Suprapubic skin (tissue), 4 donors: Measurements from ENCODE around the gene RFX8. TPM values are rescaled to one million over a fixed set of nuclear protein-coding genes. Genes with fewer than 3 reads are reported as not detected.

Experiments
- DNase-seq, 2 donors: peaks; one replicate each; pipeline ENCODE4 v3.0.0-alpha.2; 2019; ENCODE audit warnings: low spot score in 2 of 2
- H3K27ac ChIP-seq: fragments of 200-600 bp; sonication (generic); one replicate; pipeline ENCODE4 v1.5.1; 2019
- H3K27me3 ChIP-seq: fragments of 200-600 bp; sonication (generic); one replicate; pipeline ENCODE4 v1.5.1; 2019
- H3K36me3 ChIP-seq: fragments of 200-600 bp; sonication (generic); one replicate; pipeline ENCODE4 v1.5.1; 2019
- H3K4me1 ChIP-seq: fragments of 200-600 bp; sonication (generic); one replicate; pipeline ENCODE4 v1.5.1; 2019
- H3K4me3 ChIP-seq: fragments of 200-600 bp; sonication (generic); one replicate; pipeline ENCODE4 v1.5.1; 2019; ENCODE audit warnings: mild to moderate bottlenecking
- H3K9me3 ChIP-seq: fragments of 200-600 bp; sonication (generic); one replicate; pipeline ENCODE4 v1.5.1; 2019
- EP300 ChIP-seq: sonication (generic); formaldehyde crosslinking; IDR thresholded peaks from one replicate; pipeline ENCODE4 v1.6.1; 2017; ENCODE audit warnings: antibody characterized with exemption
- POLR2A ChIP-seq, 2 donors: fragments of 450-650 bp; IDR thresholded peaks; one replicate each; pipeline ENCODE4 v1.6.1; 2017; ENCODE audit warnings: antibody characterized with exemption in 2 of 2, mild to moderate bottlenecking in 2 of 2, moderate library complexity in 2 of 2
- POLR2AphosphoS5 ChIP-seq, 3 donors: sonication (generic); formaldehyde crosslinking; IDR thresholded peaks; one replicate each; pipeline ENCODE4 v1.6.1; 2017; ENCODE audit warnings: antibody characterized with exemption in 3 of 3
- WGBS: methylation state at CpG from one replicate; pipeline ENCODE4 v1.1.5; 2018; 5-methylcytosine and 5-hydroxymethylcytosine counted together
- total RNA-seq, 4 donors: library from RNA; depleted of rRNA; stranded (reverse); fragments of >200 nt; gene quantifications; one replicate each; pipeline ENCODE4 v1.1.0, GENCODE V29; 2016
- TF ChIP-seq, protein P1 (sequence below), 2 donors: fragments of 200-600 bp in 1 of 2; fragments of 450-650 bp in 1 of 2; sonication (generic) in 1 of 2; IDR thresholded peaks; one replicate each; pipeline ENCODE4 v1.5.1; 2016 to 2019; ENCODE audit warnings: antibody characterized with exemption in 2 of 2, mild to moderate bottlenecking in 1 of 2, moderate library complexity in 1 of 2

RFX8 gene
- total RNA-seq, 4 donors from 2014 or later = 0.70 TPM; not detected in 3

DNA sequence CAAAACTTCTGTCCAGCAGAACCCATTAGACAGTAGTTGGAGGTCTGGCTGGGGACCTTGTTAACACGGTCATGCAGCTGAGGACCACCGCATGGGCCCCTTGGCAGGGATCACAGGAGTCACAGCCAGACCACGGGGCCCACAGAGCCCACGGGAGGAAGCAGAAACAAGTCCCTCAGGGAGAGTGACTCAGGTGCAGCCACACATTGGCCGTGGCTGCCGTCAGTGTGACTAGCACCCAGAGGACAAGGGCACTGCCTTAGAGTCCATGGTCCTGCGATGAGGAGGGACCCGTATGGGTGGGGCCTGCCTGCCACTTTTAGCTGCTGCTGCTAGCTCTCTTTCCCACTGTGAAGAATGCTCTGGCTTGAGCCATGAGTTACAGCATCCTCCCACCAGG is 5.9 kb upstream of the RFX8 start:
- 82% methylated on average over 2 of the region's 8 CpGs for WGBS
- peaks cover 4% of the 10 kb centered on the region for H3K27me3 ChIP-seq
- H3K4me3 ChIP-seq = no peak overlapping the region
- TF ChIP-seq EP300 (no peak), POLR2A (IDR thresholded peaks at IDR 0.05) (no peak)
- TF ChIP-seq, protein P1, sequence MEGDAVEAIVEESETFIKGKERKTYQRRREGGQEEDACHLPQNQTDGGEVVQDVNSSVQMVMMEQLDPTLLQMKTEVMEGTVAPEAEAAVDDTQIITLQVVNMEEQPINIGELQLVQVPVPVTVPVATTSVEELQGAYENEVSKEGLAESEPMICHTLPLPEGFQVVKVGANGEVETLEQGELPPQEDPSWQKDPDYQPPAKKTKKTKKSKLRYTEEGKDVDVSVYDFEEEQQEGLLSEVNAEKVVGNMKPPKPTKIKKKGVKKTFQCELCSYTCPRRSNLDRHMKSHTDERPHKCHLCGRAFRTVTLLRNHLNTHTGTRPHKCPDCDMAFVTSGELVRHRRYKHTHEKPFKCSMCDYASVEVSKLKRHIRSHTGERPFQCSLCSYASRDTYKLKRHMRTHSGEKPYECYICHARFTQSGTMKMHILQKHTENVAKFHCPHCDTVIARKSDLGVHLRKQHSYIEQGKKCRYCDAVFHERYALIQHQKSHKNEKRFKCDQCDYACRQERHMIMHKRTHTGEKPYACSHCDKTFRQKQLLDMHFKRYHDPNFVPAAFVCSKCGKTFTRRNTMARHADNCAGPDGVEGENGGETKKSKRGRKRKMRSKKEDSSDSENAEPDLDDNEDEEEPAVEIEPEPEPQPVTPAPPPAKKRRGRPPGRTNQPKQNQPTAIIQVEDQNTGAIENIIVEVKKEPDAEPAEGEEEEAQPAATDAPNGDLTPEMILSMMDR (IDR thresholded peaks at IDR 0.05) = no peak
- H3K9me3 ChIP-seq = no peaks in the 10 kb centered on the region
- no peak overlapping the region for H3K27ac ChIP-seq
- H3K36me3 ChIP-seq = no peaks in the 10 kb centered on the region
- H3K4me1 ChIP-seq = no peaks in the 10 kb centered on the region
- no peak for DNase-seq

GRCh38 chr2:101479810-101480209 is 4.9 kb upstream of the RFX8 start:
- DNase-seq = no peak
- peaks cover 1% of the 10 kb centered on the region for H3K4me1 ChIP-seq
- H3K9me3 ChIP-seq = no peaks in the 10 kb centered on the region
- no peaks in the 10 kb centered on the region for H3K36me3 ChIP-seq
- H3K27ac ChIP-seq = no peak overlapping the region
- no peak overlapping the region for H3K4me3 ChIP-seq
- TF ChIP-seq POLR2A (IDR thresholded peaks at IDR 0.05) (no peak), POLR2AphosphoS5 (IDR thresholded peaks at IDR 0.05) (no peak), EP300 (no peak)
- TF ChIP-seq, protein P1 (IDR thresholded peaks at IDR 0.05) = no peak
- 83% methylated on average over 9 of the region's 9 CpGs for WGBS
- H3K27me3 ChIP-seq = peaks cover 4% of the 10 kb centered on the region

DNA sequence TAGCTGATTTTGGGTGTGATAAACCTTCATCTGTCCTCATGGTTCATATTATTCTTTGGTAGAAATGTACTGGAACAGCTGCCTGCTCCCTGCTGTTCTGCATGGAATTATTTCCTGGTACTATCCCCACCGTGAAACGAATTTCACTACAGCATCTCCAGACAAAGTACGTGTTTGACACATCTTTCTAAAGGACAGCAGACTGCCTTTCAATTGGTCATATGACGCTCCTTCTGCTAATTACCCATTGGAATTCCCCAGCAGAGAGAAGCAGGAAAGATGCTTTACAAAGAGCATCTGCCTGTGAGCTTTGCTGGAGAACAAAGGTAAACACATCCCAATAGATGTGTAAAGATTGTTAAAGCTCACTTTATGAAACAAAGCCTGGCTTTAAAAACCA is 4.4 kb upstream of the RFX8 start:
- peaks cover 7% of the 10 kb centered on the region for H3K27me3 ChIP-seq
- H3K9me3 ChIP-seq = no peaks in the 10 kb centered on the region
- DNase-seq = no peak
- TF ChIP-seq POLR2A (IDR thresholded peaks at IDR 0.05) = no peak
- TF ChIP-seq, protein P1 (IDR thresholded peaks at IDR 0.05) = no peak
- no peak for TF ChIP-seq POLR2AphosphoS5 (IDR thresholded peaks at IDR 0.05)
- TF ChIP-seq EP300 = no peak
- no peak overlapping the region for H3K27ac ChIP-seq
- no peak overlapping the region for H3K4me3 ChIP-seq
- H3K36me3 ChIP-seq = no peaks in the 10 kb centered on the region
- WGBS = 45% methylated on average over 4 of the region's 4 CpGs
- H3K4me1 ChIP-seq = peaks cover 6% of the 10 kb centered on the region

GRCh38 chr2:101478181-101479001 is 3.5 kb upstream of the RFX8 start:
- Histone ChIP-seq H3K4me1 (peaks cover 15% of the 10 kb centered on the region), H3K27me3 (peaks cover 13% of the 10 kb centered on the region), H3K27ac (no peak overlapping the region), H3K36me3 (no peaks in the 10 kb centered on the region), H3K4me3 (no peak overlapping the region), H3K9me3 (no peaks in the 10 kb centered on the region)
- no peak for DNase-seq
- TF ChIP-seq POLR2A (IDR thresholded peaks at IDR 0.05) (no peak), EP300 (no peak), POLR2AphosphoS5 (IDR thresholded peaks at IDR 0.05) (no peak)
- TF ChIP-seq, protein P1 (IDR thresholded peaks at IDR 0.05) = no peak
- 69% methylated on average over 2 of the region's 2 CpGs for WGBS

GRCh38 chr2:101477556-101477955 is 2.6 kb upstream of the RFX8 start:
- TF ChIP-seq EP300 (no peak), POLR2A (IDR thresholded peaks at IDR 0.05) (no peak), POLR2AphosphoS5 (IDR thresholded peaks at IDR 0.05) (no peak)
- TF ChIP-seq, protein P1 (IDR thresholded peaks at IDR 0.05) = no peak
- H3K27me3 ChIP-seq = peaks cover 13% of the 10 kb centered on the region
- no peak for DNase-seq
- peaks cover 16% of the 10 kb centered on the region for H3K4me1 ChIP-seq
- H3K4me3 ChIP-seq = no peak overlapping the region
- H3K9me3 ChIP-seq = no peaks in the 10 kb centered on the region
- H3K27ac ChIP-seq = no peak overlapping the region
- H3K36me3 ChIP-seq = no peaks in the 10 kb centered on the region
- WGBS = 95% methylated on average over 2 of the region's 2 CpGs
